ENCODE data around the gene LCP2. TPM values are rescaled to one million over a fixed set of nuclear protein-coding genes. Genes with fewer than 3 reads are reported as not detected.

Gene LCP2
- polyA plus RNA-seq, 6 donors from 2014 or later = 2.9 to 28.7 (median 9.5) TPM

GRCh38 chr5:170312666-170313065 lies 15.1 kb upstream of the LCP2 start:
- peak overlapping the region in 1 of 6 donors; percentile 47 for H3K27ac Mint-ChIP-seq
- H3K4me1 Mint-ChIP-seq = peaks cover 22 to 34% (median 26%) of the 10 kb centered on the region in 3 donors
- no peak for DNase-seq
- peaks cover 12 to 31% (median 26%) of the 10 kb centered on the region in 3 donors for H3K27me3 Mint-ChIP-seq
- peaks cover 0 to 4% (median 0%) of the 10 kb centered on the region in 7 donors for H3K9me3 Mint-ChIP-seq
- ATAC-seq (ENCODE audit: low read depth in 2 of 2) = peak; percentile 82 to 84
- peak overlapping the region in 3 of 8 donors; percentile 27 to 47 (median 29) for H3K4me3 Mint-ChIP-seq
- H3K36me3 Mint-ChIP-seq = no peaks in the 10 kb centered on the region

DNA sequence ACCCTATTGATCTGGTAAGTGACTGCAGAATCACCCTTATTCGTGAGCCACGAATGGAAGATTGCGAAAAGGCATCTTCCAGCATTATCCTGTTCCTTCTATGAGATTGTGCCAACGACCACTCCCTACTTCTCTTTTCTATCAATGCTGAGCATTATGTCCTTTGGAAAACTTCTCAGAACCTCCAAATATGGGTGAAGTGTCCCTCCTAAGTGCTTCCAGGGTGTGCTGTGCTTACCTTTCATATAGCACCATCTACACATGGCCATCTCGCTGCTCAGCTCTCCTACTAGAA lies 14.7 kb upstream of the LCP2 start:
- no peaks in the 10 kb centered on the region for H3K36me3 Mint-ChIP-seq
- peaks cover 0 to 4% (median 0%) of the 10 kb centered on the region in 7 donors for H3K9me3 Mint-ChIP-seq
- H3K27me3 Mint-ChIP-seq = peaks cover 12 to 31% (median 26%) of the 10 kb centered on the region in 3 donors
- peak overlapping the region in 1 of 8 donors; percentile 27 for H3K4me3 Mint-ChIP-seq
- no peak overlapping the region for H3K27ac Mint-ChIP-seq
- DNase-seq = no peak
- no peak for ATAC-seq (ENCODE audit: low read depth in 2 of 2)
- H3K4me1 Mint-ChIP-seq = peaks cover 22 to 34% (median 26%) of the 10 kb centered on the region in 3 donors

- Mint-ChIP-seq H3K36me3 (no peaks in the 10 kb centered on the region), H3K27me3 (peaks cover 12 to 31% (median 26%) of the 10 kb centered on the region in 3 donors), H3K27ac (peak overlapping the region in 1 of 6 donors; percentile 17), H3K4me3 (peak overlapping the region in 3 of 8 donors; percentile 22 to 53 (median 29)), H3K4me1 (peaks cover 22 to 36% (median 26%) of the 10 kb centered on the region in 3 donors), H3K9me3 (peaks cover 0 to 4% (median 0%) of the 10 kb centered on the region in 7 donors)
- ATAC-seq (ENCODE audit: low read depth in 2 of 2) (no peak), DNase-seq (no peak)
These were observed 14.1 kb upstream of the LCP2 start for GRCh38 chr5:170311511-170312300.

GRCh38 chr5:170310256-170310926 lies 12.8 kb upstream of the LCP2 start:
- H3K4me3 Mint-ChIP-seq = peak overlapping the region in 1 of 8 donors; percentile 5
- DNase-seq = no peak
- ATAC-seq (ENCODE audit: low read depth in 2 of 2) = no peak
- peaks cover 22 to 36% (median 26%) of the 10 kb centered on the region in 3 donors for H3K4me1 Mint-ChIP-seq
- H3K27me3 Mint-ChIP-seq = peaks cover 12 to 31% (median 26%) of the 10 kb centered on the region in 3 donors
- peaks cover 0 to 4% (median 0%) of the 10 kb centered on the region in 7 donors for H3K9me3 Mint-ChIP-seq
- H3K36me3 Mint-ChIP-seq = no peaks in the 10 kb centered on the region
- no peak overlapping the region for H3K27ac Mint-ChIP-seq

DNA sequence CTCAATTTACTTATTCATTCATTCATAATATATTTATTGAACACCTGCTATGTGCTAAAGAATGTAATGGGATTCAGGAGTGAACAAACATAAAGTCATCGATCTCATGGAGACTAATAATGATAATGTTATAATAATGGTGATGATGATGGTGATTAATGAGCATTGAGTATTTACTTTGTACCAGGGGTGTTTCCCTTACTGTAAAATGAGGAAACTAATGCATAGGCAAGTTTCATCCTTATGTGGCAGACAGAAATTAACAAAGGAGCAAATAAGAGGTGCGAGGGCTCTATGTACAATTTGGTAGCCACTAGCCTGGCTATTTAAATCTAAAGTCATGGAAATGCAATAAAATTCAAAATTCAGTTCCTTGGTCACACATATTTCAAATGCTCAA lies 11.1 kb upstream of the LCP2 start:
- peaks cover 0 to 4% (median 0%) of the 10 kb centered on the region in 7 donors for H3K9me3 Mint-ChIP-seq
- peaks cover 12 to 31% (median 26%) of the 10 kb centered on the region in 3 donors for H3K27me3 Mint-ChIP-seq

DNA sequence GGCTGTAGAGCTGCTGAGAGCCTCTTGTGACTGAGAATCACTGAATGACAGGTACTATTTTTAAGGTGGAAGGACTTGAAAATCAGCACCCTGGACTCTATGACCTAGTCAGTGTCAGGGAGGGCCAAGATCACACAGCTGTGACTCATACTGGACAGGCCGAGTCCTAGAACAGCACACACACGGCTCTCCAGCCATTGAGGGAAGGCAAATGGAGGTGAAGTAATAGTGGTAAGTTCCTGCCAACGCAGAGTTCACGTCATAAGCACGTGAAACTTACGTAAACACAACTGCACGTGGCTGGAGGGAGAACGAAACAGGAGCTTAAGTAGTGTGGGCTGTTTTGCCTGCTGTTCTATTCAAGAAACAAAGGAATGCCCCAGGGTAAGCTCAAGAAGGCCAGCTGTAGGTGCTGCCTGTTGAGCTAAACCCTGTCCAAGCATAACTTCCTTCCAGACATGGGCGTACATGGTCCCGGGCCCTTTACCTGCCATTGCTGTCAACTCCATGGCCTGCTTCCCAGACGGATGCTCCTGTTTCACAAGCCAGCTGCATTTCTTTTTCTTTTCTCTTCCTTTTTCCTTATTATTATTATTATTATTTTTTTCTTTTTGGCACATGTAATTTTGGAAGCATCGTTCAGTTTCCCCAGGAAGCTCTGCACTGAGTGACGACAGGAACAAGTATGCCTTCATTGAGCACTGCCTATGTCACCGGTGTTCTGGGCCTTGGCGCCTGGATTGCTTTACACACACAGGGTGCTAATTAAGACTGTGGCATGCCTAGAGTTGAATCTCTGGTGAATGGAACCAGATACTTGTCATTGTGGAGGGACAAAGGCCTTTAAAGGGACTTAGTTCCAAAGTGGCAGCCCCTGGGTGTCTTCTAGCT lies 10.2 kb upstream of the LCP2 start:
- no peak overlapping the region for H3K4me3 Mint-ChIP-seq
- no peak for ATAC-seq (ENCODE audit: low read depth in 2 of 2)
- peaks cover 0 to 4% (median 0%) of the 10 kb centered on the region in 7 donors for H3K9me3 Mint-ChIP-seq
- peaks cover 12 to 34% (median 26%) of the 10 kb centered on the region in 3 donors for H3K27me3 Mint-ChIP-seq
- no peaks in the 10 kb centered on the region for H3K36me3 Mint-ChIP-seq
- H3K27ac Mint-ChIP-seq = no peak overlapping the region
- DNase-seq = no peak
- peaks cover 29 to 46% (median 32%) of the 10 kb centered on the region in 3 donors for H3K4me1 Mint-ChIP-seq

More for the DNA sequence above, 11.1 kb upstream of the LCP2 start:
- H3K4me1 Mint-ChIP-seq = peaks cover 22 to 40% (median 32%) of the 10 kb centered on the region in 3 donors
- no peak overlapping the region for H3K27ac Mint-ChIP-seq
- ATAC-seq (ENCODE audit: low read depth in 2 of 2) (no peak), DNase-seq (no peak)
- H3K4me3 Mint-ChIP-seq = no peak overlapping the region
- no peaks in the 10 kb centered on the region for H3K36me3 Mint-ChIP-seq

- Mint-ChIP-seq H3K4me1 (peaks cover 26 to 43% (median 30%) of the 10 kb centered on the region in 3 donors), H3K36me3 (no peaks in the 10 kb centered on the region), H3K27ac (no peak overlapping the region), H3K27me3 (peaks cover 9 to 24% (median 13%) of the 10 kb centered on the region in 3 donors), H3K4me3 (no peak overlapping the region), H3K9me3 (no peaks in the 10 kb centered on the region)
- no peak for ATAC-seq (ENCODE audit: low read depth in 2 of 2)
- no peak for DNase-seq
These were observed 8.8 kb upstream of the LCP2 start for GRCh38 chr5:170306381-170306831.

DNA sequence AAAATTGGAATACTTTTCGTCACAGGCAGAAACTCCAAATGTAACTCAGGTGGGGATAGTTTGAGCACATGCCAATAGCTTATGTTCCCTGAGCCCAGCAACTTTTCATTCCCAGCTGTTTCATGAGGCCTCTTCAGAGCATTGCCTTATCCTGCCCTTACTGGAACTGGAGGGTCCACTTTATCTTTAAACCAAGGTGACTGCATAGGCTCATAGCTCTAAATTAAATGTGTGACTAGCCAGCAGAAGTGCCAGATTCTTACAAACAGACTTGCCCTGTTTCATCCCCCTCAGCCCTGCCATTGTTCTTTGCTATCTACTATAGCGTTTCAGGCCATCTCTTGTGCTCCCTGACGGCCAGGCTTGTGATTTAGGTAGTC lies 8.1 kb upstream of the LCP2 start:
- H3K27ac Mint-ChIP-seq = peak overlapping the region in 1 of 6 donors; percentile 44
- no peaks in the 10 kb centered on the region for H3K9me3 Mint-ChIP-seq
- peaks cover 20 to 39% (median 29%) of the 10 kb centered on the region in 3 donors for H3K4me1 Mint-ChIP-seq
- DNase-seq = no peak
- no peaks in the 10 kb centered on the region for H3K36me3 Mint-ChIP-seq
- peaks cover 6 to 21% (median 10%) of the 10 kb centered on the region in 3 donors for H3K27me3 Mint-ChIP-seq
- no peak overlapping the region for H3K4me3 Mint-ChIP-seq
- ATAC-seq (ENCODE audit: low read depth in 2 of 2) = no peak

GRCh38 chr5:170305016-170305645 lies 7.6 kb upstream of the LCP2 start:
- no peaks in the 10 kb centered on the region for H3K9me3 Mint-ChIP-seq
- peaks cover 6 to 18% (median 10%) of the 10 kb centered on the region in 3 donors for H3K27me3 Mint-ChIP-seq
- no peak overlapping the region for H3K4me3 Mint-ChIP-seq
- no peak for ATAC-seq (ENCODE audit: low read depth in 2 of 2)
- H3K4me1 Mint-ChIP-seq = peaks cover 20 to 39% (median 31%) of the 10 kb centered on the region in 3 donors
- no peak overlapping the region for H3K27ac Mint-ChIP-seq
- H3K36me3 Mint-ChIP-seq = no peaks in the 10 kb centered on the region
- DNase-seq = no peak

DNA sequence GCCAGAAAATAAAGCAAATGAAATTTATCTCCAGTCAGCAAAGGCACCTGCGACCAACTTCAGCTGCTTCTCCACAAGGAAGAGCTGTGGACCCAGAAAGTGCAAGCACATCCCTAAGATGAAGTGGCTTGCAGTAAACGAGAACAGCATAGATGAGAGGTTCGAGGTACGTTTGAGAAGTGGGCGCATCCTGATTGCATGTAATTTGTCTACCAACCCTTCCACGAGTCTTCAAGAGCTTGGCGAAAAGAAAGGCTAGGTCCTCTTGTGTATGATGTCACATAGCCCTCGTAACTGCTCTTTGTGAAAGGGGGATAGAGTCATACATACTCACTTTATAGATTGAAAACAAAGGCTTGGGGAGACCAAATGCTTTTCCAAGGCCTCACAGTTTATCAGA lies 6.0 kb upstream of the LCP2 start:
- H3K9me3 Mint-ChIP-seq = no peaks in the 10 kb centered on the region
- H3K27me3 Mint-ChIP-seq = peaks cover 0 to 10% (median 0%) of the 10 kb centered on the region in 3 donors
- H3K4me1 Mint-ChIP-seq = peaks cover 20 to 36% (median 31%) of the 10 kb centered on the region in 3 donors
- peak overlapping the region in 5 of 8 donors; percentile 35 to 79 (median 77) for H3K4me3 Mint-ChIP-seq
- H3K27ac Mint-ChIP-seq = peak overlapping the region in 1 of 6 donors; percentile 83
- H3K36me3 Mint-ChIP-seq = no peaks in the 10 kb centered on the region
- ATAC-seq (ENCODE audit: low read depth in 2 of 2) (no peak), DNase-seq (no peak)

DNA sequence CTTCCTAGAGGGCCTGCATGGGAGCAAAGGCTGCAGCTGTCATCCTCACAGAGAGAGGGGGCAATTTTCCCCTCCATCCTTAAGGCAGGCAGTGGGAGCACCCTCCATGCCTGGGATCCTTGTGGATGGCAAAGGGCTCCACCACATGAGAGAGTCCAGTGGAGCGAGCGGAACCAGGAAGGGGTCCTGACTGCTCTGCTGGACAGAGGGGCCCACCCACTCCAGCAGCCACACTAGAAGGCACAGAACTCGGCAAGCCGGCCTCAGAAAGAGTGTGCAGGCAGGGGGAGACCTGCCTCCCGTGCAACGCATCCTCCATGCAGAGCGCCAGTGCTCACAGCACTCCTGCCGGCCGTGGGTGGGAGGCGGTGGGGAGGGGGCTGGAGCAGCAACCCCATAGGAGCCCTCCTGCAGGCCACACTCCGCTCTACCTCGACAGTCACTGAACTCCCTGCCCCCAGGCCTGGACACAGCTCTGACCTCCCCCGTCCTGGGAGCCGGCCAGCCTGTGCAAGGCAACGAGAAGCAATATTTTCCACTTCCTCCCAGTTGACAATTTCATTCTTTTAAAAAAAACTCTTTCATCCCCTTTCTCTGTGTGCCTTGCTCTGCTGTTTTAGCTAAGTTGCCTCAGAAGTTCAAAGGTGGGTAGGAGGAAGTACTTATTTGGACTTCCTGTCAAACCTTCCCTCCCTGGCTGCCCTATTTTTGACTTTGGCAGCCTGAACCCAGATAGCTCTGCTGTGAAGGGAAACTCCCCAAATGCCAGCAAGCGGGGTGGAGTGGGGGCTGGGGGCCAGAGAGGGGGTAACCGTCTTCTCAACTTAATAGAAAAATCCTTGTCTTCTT lies 5.3 kb upstream of the LCP2 start:
- Mint-ChIP-seq H3K27me3 (peaks cover 0 to 8% (median under 1%) of the 10 kb centered on the region in 3 donors), H3K4me1 (peaks cover 26 to 43% (median 32%) of the 10 kb centered on the region in 3 donors), H3K36me3 (no peaks in the 10 kb centered on the region), H3K9me3 (no peaks in the 10 kb centered on the region), H3K27ac (peak overlapping the region in 3 of 6 donors; percentile 27 to 88 (median 83)), H3K4me3 (peak overlapping the region in 7 of 8 donors; percentile 53 to 86 (median 77))
- DNase-seq = no peak
- peak; percentile 88 to 91 for ATAC-seq (ENCODE audit: low read depth in 2 of 2)
